Fibroblast of skin of scalp (primary cell): ENCODE measurements around the gene PNPO.
"Not testable (repeated sequence)": the region's sequence is repeated elsewhere in the genome, so short reads cannot be mapped to it uniquely, and the experiment has no call there.

Experiments used
- DNase-seq: peaks from one replicate; pipeline ENCODE4 v3.0.0-alpha.2; 2013

PNPO gene

DNA sequence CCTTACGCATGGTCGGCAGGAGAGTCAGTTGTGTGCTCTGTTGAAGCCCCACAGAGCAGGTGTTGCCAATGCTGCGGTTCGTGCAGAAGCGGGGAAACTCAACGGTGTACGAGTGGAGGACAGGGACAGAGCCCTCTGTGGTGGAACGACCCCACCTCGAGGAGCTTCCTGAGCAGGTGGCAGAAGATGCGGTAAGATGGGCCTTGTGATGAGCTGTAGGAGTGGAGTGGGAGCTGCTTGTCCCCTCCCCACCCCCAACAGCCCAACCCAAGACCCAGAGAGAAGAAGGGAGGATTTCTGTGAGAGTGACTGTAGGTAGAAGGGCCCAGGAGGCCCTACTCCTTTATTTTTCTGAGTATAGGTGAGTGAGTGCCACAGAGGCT lies 34.4 kb downstream of the PNPO start:
- no peak for DNase-seq

DNA sequence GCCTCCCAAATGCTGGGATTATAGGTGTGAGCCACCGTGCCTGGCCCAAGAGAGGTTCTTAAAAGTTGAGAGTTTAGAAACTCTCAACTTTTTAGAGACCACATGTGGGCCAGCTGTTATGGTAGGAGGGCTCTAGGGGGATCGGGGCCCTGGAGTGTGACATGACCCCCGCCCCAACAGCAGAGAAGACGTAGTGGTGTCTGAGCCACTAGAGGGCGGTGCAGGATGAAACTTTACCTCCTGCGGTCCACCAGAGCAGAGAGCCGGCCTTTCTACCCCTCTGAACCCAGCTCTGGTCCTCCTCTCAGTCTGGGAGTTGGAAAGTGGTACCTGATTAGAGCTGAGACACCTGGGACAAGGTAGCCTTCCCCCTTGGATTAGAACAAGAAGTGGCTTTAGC lies 37.0 kb downstream of the PNPO start:
- peak; percentile 65 for DNase-seq

DNA sequence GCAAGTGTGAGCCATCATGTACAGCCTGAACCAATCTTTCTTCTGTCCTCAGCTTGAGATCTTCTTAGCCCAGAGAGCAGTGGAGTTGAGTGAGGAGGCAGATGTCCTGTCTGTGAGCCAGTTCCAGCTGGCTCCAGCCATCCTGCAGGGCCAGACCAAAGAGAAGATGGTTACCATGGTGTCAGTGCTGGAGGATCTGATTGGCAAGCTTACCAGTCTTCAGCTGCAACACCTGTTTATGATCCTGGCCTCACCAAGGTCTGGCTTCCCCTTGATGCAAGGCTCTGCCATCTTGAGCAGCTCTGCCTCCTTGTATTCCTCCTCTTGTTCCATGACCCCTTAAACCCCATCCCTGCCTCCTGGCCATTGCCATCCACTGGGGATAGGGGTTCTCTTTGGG lies 39.2 kb downstream of the PNPO start:
- no peak for DNase-seq

DNA sequence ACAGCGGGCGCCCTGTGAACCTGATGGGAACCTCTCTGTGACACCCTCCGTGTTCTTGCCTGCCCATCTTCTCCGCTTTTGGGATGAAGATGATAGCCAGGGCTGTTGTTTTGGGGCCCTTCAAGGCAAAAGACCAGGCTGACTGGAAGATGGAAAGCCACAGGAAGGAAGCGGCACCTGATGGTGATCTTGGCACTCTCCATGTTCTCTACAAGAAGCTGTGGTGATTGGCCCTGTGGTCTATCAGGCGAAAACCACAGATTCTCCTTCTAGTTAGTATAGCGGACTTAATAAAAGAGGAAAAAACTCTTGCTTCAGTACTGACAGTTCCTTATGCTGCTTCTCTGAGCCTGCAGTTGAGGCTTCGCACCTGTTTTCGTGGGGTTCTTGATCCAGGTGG lies 40.1 kb downstream of the PNPO start:
- DNase-seq = no peak

DNA sequence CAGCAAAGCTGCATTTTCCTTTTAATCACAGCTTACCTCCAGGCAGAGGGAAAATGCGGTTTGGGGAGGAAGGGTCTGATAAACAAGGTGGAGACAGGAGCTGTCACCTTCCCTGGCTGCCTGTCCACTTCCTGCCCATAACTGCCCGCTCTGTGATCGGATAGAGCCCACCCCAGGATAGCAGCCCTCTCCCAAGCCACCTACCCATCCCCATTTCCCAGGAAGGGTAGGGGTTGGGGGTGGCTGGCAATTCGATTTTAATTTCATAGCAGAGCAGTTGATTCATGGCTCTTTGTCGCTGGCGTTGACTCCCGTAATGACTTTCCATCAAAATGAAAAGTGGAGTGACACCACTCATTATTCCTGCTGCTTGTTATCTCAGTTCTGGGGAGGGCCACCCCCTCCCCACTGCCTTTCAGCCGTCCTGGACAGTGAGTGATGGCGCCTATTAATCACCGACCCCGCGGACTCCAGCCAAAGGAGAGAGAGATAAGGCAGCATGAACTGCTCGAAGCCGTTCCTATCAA lies 40.8 kb downstream of the PNPO start:
- no peak for DNase-seq

DNA sequence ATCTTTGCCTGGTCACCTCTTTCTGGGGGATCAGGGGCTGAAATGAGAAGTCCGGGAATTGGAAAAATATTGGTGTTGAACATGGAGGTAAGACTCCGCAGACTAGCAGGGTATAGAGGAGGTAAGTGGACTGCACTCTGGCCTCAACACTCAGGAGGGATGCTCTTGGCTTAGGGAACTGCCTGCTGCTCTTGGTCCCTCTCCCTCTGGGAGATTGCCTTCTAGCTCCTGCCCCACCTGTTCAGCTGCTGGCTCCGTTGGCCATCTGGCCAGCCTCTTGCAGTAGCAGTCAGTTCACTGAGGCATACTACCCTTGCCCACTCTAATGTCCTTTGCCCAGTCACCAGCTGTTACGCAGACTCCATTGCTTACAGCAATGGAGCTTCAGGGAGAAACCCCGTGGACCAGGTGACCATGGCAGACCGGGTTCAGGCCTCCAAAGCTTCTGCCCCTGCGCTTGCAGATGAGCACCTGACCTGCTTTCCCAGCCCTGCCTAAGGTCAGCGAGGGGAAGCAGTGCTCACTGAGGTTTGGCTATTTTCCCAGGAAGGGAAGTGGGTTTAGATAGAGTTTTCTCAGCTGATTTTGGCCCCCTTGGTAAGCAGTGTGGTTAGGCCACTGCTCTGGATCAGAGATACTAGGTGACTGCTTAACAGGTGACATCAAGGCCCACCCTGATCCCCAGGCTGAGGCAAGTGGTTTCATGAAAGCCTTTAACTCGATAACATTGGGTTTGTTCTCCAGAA lies 41.4 kb downstream of the PNPO start:
- DNase-seq = no peak

DNA sequence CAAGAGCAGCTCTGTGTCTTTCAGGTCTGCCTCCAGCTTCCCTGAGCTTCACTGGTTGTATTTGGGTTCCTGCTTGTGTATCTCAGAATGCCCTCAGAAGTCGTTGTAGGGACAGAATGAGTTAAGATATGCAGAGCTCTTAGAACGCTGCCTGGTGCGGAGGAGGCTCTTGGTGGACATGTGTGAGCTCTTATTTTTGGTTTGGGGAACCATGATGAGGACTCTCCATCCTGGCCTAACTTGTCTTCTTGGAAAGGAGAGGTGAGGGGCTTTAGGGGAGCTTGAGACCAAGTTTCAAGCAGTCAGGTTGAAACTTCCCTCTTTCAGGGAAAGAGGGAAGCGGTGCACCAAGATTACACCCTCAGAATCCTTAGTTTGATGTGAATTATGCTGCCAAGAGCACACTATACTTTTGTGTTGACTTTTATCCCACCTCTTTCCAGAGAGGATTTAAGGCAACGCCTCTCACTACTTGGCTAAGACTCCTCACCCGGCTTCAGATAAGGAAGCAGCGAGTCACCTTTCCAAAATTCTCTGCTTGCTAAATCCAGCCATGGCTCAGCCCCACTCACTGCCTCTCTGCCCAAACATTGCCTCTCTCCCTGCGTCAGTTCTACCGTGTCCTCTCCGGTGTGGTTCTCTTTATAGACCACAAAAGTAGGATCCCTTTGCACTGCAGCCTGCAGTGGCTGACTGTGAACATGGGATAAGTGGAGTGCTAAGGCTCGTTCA lies 42.3 kb downstream of the PNPO start:
- no peak for DNase-seq

DNA sequence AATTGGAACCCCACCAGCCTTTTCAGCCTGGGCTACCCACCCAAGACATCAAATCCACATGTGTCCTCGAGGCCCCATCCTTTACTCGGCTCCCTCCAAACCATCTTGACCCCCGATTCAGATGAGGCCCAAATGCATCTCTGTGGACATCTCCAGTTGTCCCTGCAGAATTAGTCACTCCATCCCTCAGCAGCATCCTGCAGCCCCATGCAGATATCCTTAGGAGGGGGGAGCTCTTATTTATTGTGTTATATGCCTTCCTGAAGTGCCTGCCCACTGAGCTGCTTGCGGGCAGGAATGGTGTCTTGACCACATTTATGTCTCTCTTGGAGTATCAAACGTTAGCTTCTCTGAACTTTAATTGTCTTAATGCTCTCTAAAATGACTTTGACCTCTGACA lies 45.1 kb downstream of the PNPO start:
- no peak for DNase-seq

DNA sequence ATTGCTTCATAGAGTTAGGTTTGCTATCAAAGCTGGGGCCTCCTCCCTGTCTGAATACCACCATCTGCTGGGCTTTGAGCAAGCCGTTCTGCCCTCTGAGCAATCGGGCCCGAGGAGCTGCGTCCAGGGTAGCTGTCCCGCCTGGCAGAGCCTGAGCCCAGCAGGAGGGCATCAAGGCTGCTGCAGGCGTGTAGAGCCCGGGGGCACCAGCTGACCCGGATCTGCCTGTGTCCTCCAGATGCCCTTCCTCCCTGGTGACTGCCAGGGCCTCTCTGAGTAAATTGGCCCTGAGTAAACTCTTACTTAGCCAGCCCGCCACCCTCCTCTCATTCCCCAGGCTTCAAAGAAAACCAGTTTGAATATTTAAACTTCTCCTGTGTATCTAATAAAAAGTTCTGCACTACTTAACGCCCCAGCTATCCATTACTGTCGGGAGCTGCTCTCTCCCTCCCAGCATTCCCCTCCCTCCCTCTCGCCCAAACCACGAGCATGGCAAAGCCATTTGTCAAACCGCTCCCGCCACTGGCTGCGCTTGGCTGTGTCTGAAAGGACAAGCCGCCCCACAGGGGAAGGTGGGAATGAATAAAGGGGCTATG lies 46.0 kb downstream of the PNPO start:
- peak; percentile 39 for DNase-seq

DNA sequence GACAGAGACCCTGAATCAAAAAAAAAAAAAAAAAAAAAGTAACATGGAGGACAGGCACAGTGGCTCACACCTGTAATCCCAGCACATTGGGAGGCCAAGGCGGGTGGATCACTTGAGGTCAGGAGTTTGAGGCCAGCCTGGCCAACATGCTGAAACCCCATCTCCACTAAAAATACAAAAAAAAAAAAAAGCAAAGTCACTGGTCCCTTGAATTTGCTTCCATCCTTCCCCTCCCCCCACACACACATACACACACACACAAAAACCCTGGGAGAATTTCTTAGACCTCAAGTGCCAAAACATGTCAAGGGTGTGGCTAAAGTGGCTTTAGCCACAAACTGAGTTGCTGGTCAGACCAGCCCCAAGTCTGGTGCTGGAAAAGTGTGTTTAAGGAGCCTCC lies 47.1 kb downstream of the PNPO start:
- DNase-seq = not testable (repeated sequence)

DNA sequence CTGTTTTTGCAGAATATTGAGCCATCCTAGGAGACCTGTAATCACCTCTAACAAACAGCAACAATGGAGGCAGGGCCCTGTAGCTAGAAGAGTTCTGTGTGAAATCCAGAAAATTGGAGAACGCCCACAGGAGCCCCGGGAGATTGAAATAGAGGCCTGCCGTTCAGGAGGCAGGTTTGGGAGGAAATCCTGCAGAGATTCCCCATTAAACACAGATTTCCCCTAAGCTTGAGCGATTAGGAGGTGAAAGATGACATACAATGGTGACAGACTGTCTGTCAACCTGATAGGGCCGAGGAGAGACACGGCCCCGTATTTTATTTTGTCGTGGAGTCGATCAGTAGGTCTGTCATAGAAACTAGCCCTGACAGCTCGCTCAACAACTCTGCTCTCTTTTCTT lies 47.8 kb downstream of the PNPO start:
- no peak for DNase-seq

DNA sequence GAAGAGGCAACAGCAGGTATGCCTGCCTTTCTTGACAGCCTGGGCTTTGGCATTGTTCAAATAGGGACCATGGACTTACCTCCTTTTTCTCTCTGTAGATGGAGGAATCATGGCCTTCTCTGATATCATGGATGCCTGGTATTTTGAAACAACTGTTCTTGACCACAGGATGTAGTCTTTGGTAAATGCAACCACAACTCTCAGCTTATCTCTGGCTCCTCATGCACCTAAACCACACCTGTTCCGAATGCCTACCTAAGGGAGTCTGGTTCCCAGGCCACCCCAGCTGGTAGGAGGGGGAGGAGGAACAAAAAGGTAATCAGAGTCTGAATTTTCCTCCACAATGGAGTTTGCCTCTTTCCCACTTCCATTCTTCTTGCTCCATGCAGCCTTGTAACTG lies 48.3 kb downstream of the PNPO start:
- DNase-seq = no peak

DNA sequence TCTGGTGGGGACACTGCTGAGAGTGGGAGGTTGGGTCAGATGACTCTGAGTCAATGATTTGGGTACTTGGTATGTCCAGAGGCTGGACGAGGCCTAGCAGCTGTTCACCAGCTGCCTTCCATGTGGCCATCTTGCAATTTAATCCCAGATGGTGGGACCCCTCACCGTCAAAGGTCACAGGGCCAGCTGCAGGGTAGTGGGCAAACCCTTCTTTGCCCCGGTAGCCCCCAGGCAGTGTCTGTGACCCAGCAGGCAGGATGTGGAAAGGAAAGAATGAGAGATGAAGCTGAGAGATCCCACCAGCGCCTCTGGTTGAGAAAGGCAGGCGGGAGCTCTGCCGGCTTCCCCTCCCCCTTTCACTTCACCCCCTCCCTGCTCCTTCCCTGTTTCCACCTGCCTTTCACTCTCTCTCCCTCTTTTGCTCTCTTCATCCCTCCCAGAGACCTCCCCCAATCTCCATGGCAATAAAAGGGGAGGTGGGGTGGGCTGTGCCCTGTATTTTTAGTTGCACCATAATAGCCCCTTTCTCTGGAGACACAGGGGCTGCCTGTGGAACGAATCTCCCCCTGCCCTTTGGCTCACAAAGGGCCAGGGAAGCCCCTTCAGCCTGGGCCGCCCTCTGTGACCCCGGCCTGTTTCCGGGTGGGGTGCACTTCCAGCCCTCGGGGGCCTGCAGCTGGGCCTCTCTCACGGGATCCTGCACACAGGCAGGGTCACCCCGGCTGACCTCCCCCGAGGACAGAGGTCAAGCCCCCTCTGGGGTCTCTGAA lies 49.8 kb downstream of the PNPO start:
- no peak for DNase-seq

DNA sequence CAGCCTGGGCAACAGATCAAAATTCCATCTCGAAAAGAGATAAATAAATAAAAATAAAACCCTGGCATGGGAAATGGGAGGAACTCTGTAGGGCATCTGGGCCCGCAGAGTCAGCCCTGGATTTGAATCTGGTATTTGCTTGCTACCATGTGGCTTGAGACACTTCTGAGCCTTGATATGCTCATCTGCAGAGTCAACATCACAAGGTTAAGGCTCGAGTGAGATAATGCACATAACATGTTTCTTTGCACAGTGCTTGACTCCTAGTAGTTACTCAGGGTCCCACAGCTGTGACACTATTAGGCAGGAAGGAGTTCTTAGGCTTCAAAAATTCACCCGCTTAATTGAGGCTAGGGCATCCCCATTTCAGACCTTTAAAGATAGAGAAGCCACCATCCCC lies 50.8 kb downstream of the PNPO start:
- DNase-seq = no peak

DNA sequence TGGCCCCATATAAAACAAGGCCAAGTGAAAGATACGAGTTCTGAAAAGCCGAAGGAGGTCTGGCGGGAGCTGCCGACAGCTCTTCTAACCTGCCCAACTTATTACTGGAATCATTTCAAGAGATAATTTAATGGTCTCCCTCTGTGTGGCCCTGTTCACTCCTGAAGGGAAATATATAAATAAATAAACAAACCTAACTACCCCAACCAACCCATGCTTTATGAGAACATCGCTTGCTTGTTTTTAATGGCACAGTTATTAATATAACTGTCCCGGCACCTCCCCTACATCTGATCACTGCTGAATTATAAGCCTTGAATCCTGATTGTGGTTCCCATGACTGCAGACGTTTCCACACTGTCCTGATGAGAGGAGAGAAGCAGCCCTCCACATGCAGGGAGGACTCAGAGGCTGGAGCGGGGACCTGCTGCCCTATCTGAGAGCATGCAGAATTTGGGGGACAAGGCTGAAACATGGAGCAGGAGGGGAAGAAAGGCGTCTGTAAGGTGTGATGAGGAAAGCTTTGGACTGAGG lies 51.7 kb downstream of the PNPO start:
- DNase-seq = no peak

DNA sequence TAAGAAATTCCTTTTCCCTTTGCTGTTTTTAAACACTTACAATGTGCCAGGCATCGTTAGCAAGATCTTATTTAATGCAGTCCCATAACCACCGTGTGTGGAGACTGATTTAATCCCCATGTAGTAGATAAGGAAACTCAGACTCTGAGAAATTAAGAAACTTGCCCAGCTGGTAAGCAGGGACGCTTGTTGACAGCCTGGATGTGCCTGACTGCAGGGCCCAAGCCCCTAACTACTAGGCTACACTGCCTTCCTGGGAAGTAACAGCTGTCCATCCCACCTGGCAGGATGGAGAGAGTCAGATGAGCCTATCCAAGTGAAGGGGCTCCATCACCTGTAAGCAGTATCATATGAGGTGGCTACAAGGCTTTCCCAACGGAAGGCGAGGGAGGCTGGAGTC lies 52.6 kb downstream of the PNPO start:
- no peak for DNase-seq

DNA sequence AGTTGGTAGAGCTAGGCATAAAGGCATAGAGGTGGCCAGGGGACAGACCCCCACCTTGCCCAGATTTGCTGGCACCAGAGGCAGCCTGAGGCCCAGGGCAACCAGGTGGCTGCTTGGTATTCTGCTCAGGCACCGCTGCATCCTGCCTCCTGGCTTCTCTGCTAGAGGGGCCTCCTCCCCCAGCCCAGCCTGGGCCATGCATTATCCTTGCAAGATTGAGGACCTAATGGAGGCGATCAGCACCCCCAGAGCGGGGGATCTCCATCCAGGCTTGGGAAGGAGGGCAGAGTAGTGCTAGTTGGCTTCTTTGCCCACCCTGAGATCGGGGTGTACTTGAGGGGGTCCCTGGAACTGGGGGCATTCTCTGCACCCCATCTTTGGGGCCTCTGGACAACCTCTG lies 53.4 kb downstream of the PNPO start:
- no peak for DNase-seq

DNA sequence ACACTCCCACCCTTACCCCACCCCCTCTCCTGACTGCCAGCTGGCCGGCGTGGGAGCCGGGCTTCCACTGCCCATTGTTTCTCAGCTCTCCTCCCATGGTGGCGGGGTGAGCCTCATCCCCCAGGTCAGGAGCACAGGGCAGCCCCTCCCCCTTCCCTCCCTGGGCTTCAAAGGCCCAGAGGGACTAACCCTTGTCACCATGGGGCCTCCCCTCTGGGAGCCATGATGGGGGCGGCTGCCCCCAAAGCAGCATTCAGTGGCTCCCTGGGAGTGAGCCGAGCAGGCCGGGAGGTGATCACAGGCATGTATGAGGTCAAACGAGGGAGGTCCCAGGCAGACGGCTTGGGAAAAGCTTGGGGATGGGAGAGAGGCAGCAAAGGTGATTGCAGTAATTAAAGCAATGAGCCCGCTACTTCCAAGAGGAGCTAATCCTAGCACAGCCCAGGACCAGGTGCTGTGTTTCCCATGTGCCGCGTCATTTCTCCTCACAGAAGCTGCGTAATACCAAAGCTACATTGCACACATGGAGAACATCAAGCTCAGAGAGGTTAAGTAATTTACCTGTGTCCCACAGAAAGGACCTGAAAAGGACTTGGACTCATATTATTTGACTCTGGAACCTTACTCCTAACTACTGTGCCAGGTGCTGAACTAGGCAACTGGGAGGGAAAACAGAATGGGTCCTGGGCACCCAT lies 54.0 kb downstream of the PNPO start:
- DNase-seq = no peak

DNA sequence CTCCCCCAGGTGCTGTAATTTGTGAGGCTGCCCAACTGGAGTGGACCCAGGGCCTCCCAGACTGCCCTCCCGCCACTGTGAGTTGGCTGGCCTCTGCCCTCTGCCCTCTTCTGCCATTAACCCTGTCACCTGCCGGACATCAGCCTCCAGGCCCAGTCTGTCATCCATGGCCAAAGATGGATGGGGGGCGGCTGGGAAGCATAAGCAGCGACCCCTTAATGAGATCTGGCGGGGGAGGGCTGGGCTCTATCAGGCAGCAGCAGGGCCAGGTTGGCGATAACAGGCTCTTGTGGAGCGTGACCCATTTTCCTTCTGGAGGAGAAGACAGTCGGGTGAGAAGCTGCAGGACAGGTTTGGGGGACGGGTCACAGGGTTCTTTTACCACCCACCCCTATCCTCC lies 54.8 kb downstream of the PNPO start:
- DNase-seq = no peak

DNA sequence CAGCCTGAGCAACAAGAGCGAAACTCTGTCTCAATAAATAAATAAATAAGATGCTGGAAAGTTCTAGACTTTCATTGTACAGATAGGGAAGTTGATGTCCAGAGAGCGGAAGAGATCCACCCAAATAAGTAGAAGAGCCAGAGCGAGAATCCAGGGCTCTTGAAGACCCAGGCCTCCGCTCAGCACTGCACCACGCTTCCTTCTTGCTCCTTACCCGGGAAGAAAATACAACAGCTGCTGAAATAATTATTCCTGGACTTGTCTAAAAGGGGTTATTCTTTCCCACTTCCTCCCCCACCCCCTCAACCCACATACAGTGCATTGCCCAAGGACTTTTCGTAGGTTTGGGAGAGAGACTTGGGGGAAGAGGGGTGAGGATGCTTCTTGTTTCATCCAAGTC lies 56.2 kb downstream of the PNPO start:
- DNase-seq = no peak

DNA sequence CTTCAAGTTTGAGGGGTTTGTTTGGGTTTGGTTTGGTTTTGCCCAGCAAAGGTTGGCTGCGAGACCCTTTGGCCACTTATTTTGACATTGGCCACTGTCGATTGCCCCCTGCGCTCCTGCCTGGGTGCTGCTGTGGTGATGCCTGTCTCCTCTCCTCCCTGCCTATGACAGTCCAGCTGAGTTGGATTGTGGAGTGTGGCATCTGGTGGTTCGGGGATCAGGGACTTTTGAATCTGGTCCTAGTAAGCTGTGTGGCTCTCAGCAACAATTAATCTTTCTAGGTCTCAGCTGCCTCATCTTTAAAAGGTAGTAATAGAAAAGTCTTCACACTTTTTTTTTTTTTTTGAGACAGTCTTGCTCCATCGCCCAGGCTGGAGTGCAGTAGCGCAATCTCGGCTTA lies 56.7 kb downstream of the PNPO start:
- no peak for DNase-seq
